WERI-Rb-1 (cell line): ENCODE data around the gene RAB41.

Experiments
- DNase-seq: peaks from one replicate; pipeline ENCODE4 v3.0.0-alpha.2; 2020
- H3K27ac ChIP-seq: fragments of 250-450 bp; sonication (Bioruptor Pico); 2 replicates; pipeline ENCODE4 v1.5.1; 2020; ENCODE audit warnings: mild to moderate bottlenecking, moderate library complexity
- H3K27me3 ChIP-seq: fragments of 250-450 bp; sonication (Bioruptor Pico); 2 replicates; pipeline ENCODE4 v1.5.1; 2021; ENCODE audit warnings: mild to moderate bottlenecking, low read depth, moderate library complexity; ENCODE audit not compliant: insufficient read depth, severe bottlenecking
- H3K36me3 ChIP-seq: fragments of 250-450 bp; sonication (Bioruptor Pico); 2 replicates; pipeline ENCODE4 v1.5.1; 2020; ENCODE audit warnings: mild to moderate bottlenecking, moderate library complexity
- H3K4me3 ChIP-seq: 2 replicates; pipeline ENCODE4 v1.5.1; 2011; ENCODE audit warnings: low read depth, mild to moderate bottlenecking, control low read depth, low read length
- H3K9me3 ChIP-seq: fragments of 250-450 bp; sonication (Bioruptor Pico); 2 replicates; pipeline ENCODE4 v1.5.1; 2021; ENCODE audit warnings: mild to moderate bottlenecking, moderate library complexity; ENCODE audit not compliant: severe bottlenecking
- TF ChIP-seq, protein P1 (sequence below): IDR thresholded peaks from 2 replicates; pipeline ENCODE4 v1.5.1; 2011; ENCODE audit warnings: low read depth, mild to moderate bottlenecking, control low read depth, inconsistent platforms, low read length

RAB41 gene

DNA sequence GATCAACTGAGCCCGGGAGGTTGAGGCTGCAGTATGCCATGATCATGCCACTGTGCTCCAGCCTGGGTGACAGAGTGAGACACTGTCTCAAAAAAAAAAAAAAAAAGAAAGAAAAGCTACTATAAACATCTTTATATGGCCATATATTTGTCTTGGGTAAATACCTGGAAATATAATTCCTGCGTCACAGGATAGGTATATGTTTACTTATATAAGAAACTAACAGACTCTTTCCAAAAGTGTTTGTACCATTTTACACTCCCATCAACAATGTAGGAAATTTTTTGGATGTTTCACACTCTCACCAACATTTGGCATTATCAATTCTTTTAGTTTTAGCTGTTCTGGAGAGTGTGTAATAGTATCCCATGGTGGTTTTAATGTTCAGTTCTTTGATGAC is 34.7 kb upstream of the RAB41 start:
- Histone ChIP-seq H3K4me3 (no peak overlapping the region), H3K27me3 (peaks cover 9% of the 10 kb centered on the region), H3K9me3 (no peaks in the 10 kb centered on the region), H3K36me3 (no peaks in the 10 kb centered on the region), H3K27ac (no peak overlapping the region)
- TF ChIP-seq, protein P1, sequence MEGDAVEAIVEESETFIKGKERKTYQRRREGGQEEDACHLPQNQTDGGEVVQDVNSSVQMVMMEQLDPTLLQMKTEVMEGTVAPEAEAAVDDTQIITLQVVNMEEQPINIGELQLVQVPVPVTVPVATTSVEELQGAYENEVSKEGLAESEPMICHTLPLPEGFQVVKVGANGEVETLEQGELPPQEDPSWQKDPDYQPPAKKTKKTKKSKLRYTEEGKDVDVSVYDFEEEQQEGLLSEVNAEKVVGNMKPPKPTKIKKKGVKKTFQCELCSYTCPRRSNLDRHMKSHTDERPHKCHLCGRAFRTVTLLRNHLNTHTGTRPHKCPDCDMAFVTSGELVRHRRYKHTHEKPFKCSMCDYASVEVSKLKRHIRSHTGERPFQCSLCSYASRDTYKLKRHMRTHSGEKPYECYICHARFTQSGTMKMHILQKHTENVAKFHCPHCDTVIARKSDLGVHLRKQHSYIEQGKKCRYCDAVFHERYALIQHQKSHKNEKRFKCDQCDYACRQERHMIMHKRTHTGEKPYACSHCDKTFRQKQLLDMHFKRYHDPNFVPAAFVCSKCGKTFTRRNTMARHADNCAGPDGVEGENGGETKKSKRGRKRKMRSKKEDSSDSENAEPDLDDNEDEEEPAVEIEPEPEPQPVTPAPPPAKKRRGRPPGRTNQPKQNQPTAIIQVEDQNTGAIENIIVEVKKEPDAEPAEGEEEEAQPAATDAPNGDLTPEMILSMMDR = no peak
- no peak for DNase-seq

DNA sequence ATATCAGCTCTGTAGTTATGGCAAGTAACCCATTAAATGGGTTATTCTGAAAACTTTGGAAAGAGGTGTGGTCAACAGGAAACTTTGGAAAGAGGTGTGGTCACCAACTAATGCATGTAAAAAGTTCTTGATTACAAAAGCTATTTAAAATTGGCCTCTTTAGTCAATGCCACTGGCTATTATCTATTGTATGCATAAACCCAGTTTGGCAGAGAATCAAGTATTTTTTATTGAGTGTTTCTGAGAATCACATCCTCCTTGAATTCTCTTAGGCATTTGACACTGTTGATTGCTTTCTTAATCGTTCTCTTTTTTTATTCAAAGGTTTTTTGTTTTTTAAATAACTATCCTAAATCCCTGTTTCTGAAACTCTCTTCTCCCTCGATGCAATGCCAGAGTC is 29.5 kb upstream of the RAB41 start:
- no peak overlapping the region for H3K27ac ChIP-seq
- H3K27me3 ChIP-seq = no peaks in the 10 kb centered on the region

DNA sequence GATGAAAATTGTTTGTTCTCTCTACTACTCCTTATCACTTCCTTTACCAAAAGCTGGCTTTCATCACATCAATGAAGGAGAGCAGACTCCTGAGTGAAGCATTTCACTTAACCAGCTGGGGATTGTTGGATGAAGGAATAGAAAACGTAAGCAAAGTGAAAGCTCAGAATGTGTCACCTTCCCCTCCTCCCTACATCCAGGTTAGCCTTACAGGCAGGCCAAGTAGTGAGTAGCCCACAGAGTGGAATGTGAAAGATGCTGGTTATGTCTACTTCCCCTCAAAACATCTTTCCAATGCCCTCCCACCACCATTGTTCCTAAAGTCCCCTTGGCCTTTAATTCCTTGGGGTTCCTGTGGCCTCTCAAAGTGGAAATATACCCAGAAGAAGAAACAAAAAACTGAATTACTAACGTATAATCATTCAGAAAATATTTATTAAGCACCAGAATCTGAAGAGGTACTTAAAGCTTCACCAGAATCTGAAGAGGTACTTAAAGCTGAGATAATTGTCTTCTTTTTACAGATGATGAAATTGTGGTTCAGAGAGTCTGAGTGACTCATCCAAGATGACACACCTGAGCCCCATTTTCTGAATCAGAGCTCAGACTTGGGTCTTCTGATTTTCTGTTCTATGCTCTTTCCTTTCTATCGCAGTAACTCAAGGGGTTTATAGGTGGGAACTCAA is 28.5 kb upstream of the RAB41 start:
- H3K9me3 ChIP-seq = no peaks in the 10 kb centered on the region
- no peaks in the 10 kb centered on the region for H3K27me3 ChIP-seq
- TF ChIP-seq, protein P1 = no peak
- no peak for DNase-seq
- H3K27ac ChIP-seq = no peak overlapping the region
- H3K36me3 ChIP-seq = no peaks in the 10 kb centered on the region
- H3K4me3 ChIP-seq = no peak overlapping the region

More for the DNA sequence above, 29.5 kb upstream of the RAB41 start:
- H3K36me3 ChIP-seq = no peaks in the 10 kb centered on the region
- no peak overlapping the region for H3K4me3 ChIP-seq
- no peaks in the 10 kb centered on the region for H3K9me3 ChIP-seq
- TF ChIP-seq, protein P1 = no peak
- DNase-seq = no peak

DNA sequence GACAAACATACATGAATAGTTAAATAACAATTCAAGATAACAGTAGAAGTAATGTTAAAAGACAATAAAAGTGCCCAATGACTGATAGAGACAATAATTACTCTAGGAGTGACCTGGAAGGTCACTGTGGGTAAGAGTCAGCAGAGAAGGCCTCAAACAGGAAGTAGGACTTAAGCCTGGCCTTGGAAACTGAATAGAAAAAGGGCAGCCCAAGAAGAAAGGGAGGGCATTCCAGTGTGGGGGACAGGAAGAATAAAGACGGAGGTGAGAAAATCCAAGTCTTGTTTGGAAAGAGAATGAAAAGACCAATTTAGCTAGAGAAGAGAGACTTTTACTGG is 27.9 kb upstream of the RAB41 start:
- no peaks in the 10 kb centered on the region for H3K36me3 ChIP-seq
- no peak overlapping the region for H3K4me3 ChIP-seq
- H3K27ac ChIP-seq = no peak overlapping the region
- H3K9me3 ChIP-seq = no peaks in the 10 kb centered on the region
- DNase-seq = no peak
- H3K27me3 ChIP-seq = no peaks in the 10 kb centered on the region
- TF ChIP-seq, protein P1 = no peak

DNA sequence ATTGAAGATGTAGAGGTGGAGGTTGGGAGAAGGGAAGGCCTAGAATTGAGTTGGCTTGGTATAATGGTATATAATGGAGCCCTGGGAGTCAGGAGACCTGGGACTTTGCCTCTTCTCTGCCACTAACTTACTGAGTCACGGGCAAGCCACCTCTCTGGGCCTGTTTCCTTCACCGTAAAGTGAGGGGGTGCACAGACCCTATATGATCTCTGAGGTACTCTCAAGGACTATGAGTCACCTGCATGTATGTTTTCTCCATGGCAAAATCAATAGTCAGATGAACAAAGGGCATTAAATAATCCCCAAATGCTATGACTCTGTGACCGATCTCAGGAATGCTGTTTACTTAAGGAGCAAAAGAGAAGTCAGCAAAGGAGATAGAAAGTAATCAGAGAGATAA is 27.1 kb upstream of the RAB41 start:
- no peak for DNase-seq
- no peak overlapping the region for H3K4me3 ChIP-seq
- TF ChIP-seq, protein P1 = no peak
- H3K36me3 ChIP-seq = no peaks in the 10 kb centered on the region
- H3K9me3 ChIP-seq = no peaks in the 10 kb centered on the region
- no peaks in the 10 kb centered on the region for H3K27me3 ChIP-seq
- H3K27ac ChIP-seq = no peak overlapping the region

DNA sequence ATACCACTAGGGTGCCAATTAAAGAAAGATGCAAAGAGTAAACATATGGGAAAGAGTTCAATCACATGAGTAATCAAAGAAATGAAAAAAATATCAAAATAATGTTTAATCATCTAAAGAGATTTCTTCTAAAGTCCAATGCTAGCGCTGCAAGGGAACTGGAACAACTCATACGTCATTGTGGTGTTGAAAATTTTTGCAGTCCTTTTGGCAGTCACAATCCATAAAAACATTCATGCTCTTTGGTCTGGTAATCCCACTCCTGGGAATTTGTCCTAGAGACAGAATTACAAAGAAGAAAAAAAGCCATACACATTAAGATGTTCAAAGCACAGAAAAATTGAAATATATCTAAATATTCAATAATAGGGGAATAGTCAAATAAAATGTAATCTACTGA is 26.5 kb upstream of the RAB41 start:
- DNase-seq = no peak
- Histone ChIP-seq H3K36me3 (no peaks in the 10 kb centered on the region), H3K9me3 (no peaks in the 10 kb centered on the region), H3K4me3 (no peak overlapping the region), H3K27me3 (no peaks in the 10 kb centered on the region), H3K27ac (no peak overlapping the region)
- TF ChIP-seq, protein P1 = no peak
